Smooth muscle cell (in vitro differentiated cells): ENCODE measurements around the gene ARMC9. TPM values are rescaled to one million over a fixed set of nuclear protein-coding genes. Genes with fewer than 3 reads are reported as not detected.

ENCODE experiments used
- DNase-seq: peaks from one replicate; lab custom pipeline; 2025; ENCODE audit not compliant: unreplicated experiment; lab: John Stamatoyannopoulos, UW
- H2AFZ ChIP-seq: fragments of 200-600 bp; sonication (generic); 2 replicates; pipeline ENCODE4 v1.6.0; 2016; ENCODE audit warnings: antibody characterized with exemption, low read depth, mild to moderate bottlenecking
- H3F3A ChIP-seq: fragments of 200-600 bp; sonication (generic); 2 replicates; pipeline ENCODE4 v1.6.0; 2017; ENCODE audit warnings: antibody characterized with exemption, low read depth
- H3K27ac ChIP-seq: fragments of 200-600 bp; sonication (generic); 2 replicates; pipeline ENCODE4 v1.5.1; 2016; ENCODE audit warnings: low read depth, mild to moderate bottlenecking
- H3K27me3 ChIP-seq: fragments of 200-600 bp; sonication (generic); 2 replicates; pipeline ENCODE4 v1.6.1; 2016; ENCODE audit warnings: low read depth, mild to moderate bottlenecking
- H3K36me3 ChIP-seq: fragments of 200-600 bp; sonication (generic); 2 replicates; pipeline ENCODE4 v1.5.1; 2016; ENCODE audit warnings: low read depth
- H3K4me1 ChIP-seq: fragments of 200-600 bp; sonication (generic); 2 replicates; pipeline ENCODE4 v1.5.1; 2016; ENCODE audit warnings: low read depth
- H3K4me2 ChIP-seq: fragments of 200-600 bp; sonication (generic); 2 replicates; pipeline ENCODE4 v1.6.0; 2016; ENCODE audit warnings: mild to moderate bottlenecking
- H3K4me3 ChIP-seq: fragments of 200-600 bp; sonication (generic); 2 replicates; pipeline ENCODE4 v1.5.1; 2016; ENCODE audit warnings: mild to moderate bottlenecking
- H3K79me2 ChIP-seq: fragments of 200-600 bp; sonication (generic); 2 replicates; pipeline ENCODE4 v1.6.0; 2016; ENCODE audit warnings: low read depth, mild to moderate bottlenecking
- H3K9ac ChIP-seq: fragments of 200-600 bp; sonication (generic); 2 replicates; pipeline ENCODE4 v1.6.0; 2016; ENCODE audit warnings: low read depth
- H3K9me3 ChIP-seq: fragments of 200-600 bp; sonication (generic); replicated peaks from 2 replicates; pipeline ENCODE4 v1.5.1; 2016; ENCODE audit warnings: low read depth
- H4K20me1 ChIP-seq: fragments of 200-600 bp; sonication (generic); 2 replicates; pipeline ENCODE4 v1.6.0; 2016; ENCODE audit warnings: low read depth
- CTCF ChIP-seq: fragments of 200-600 bp; sonication (generic); IDR thresholded peaks from 2 replicates; pipeline ENCODE4 v1.5.1; 2017; ENCODE audit warnings: borderline replicate concordance, mild to moderate bottlenecking, antibody characterized with exemption; ENCODE audit not compliant: insufficient read depth, poor library complexity, severe bottlenecking
- WGBS: methylation state at CpG from one replicate; pipeline ENCODE4 v1.1.7; 2016; ENCODE audit warnings: low lambda C conversion rate; 5-methylcytosine and 5-hydroxymethylcytosine counted together
- polyA plus RNA-seq: library from polyadenylated mRNA; unstranded; fragments of >200 nt; fragmentation: Nextera tagmentation; extraction: Ambion mirVana; gene quantifications from 2 replicates; pipeline ENCODE4 v1.2.1, GENCODE V29; 2016
- total RNA-seq: library from RNA; depleted of rRNA; stranded (reverse); fragments of >200 nt; gene quantifications from 2 replicates; pipeline ENCODE4 v1.2.3, GENCODE V29; 2014

ARMC9 gene
- total and polyA plus RNA-seq, 2 experiments from 2014 or later, result 34.7 to 51.0 TPM

- H3F3A ChIP-seq, result no peaks in the 10 kb centered on the region
- no peak overlapping the region for H3K27ac ChIP-seq
- H3K4me3 ChIP-seq, result no peak overlapping the region
- no peak for DNase-seq
- H3K9ac ChIP-seq, result no peak overlapping the region
- no peaks in the 10 kb centered on the region for H4K20me1 ChIP-seq
- H3K4me2 ChIP-seq, result no peak overlapping the region
- WGBS, result 93% methylated on average over 16 of the region's 16 CpGs
- H3K9me3 ChIP-seq, result no peaks in the 10 kb centered on the region
- no peak for TF ChIP-seq CTCF
- no peaks in the 10 kb centered on the region for H3K27me3 ChIP-seq
- peaks cover 4% of the 10 kb centered on the region for H3K4me1 ChIP-seq
- no peaks in the 10 kb centered on the region for H3K79me2 ChIP-seq
- H3K36me3 ChIP-seq, result no peaks in the 10 kb centered on the region
- no peak overlapping the region for H2AFZ ChIP-seq
Observed at GRCh38 chr2:231308631-231309428, 110.4 kb downstream of the ARMC9 start.

- 99% methylated on average over 5 of the region's 5 CpGs for WGBS
- no peak for TF ChIP-seq CTCF
Observed at GRCh38 chr2:231312066-231312465, 113.6 kb downstream of the ARMC9 start.

GRCh38 chr2:231315896-231316295 lies 117.5 kb downstream of the ARMC9 start:
- no peaks in the 10 kb centered on the region for H3K36me3 ChIP-seq
- no peaks in the 10 kb centered on the region for H3K9me3 ChIP-seq
- no peaks in the 10 kb centered on the region for H3K27me3 ChIP-seq
- no peaks in the 10 kb centered on the region for H3K4me1 ChIP-seq
- no peak overlapping the region for H3K4me3 ChIP-seq
- H3K4me2 ChIP-seq, result no peak overlapping the region
- H3K79me2 ChIP-seq, result no peaks in the 10 kb centered on the region
- DNase-seq, result no peak
- no peaks in the 10 kb centered on the region for H4K20me1 ChIP-seq
- H3F3A ChIP-seq, result no peaks in the 10 kb centered on the region
- 100% methylated on average over 3 of the region's 3 CpGs for WGBS
- H2AFZ ChIP-seq, result no peak overlapping the region
- H3K27ac ChIP-seq, result no peak overlapping the region
- H3K9ac ChIP-seq, result no peak overlapping the region
- no peak for TF ChIP-seq CTCF

More at GRCh38 chr2:231312066-231312465, 113.6 kb downstream of the ARMC9 start:
- Histone ChIP-seq H3K27ac (no peak overlapping the region), H3K36me3 (no peaks in the 10 kb centered on the region), H3K4me3 (no peak overlapping the region), H3K4me2 (no peak overlapping the region), H3K79me2 (no peaks in the 10 kb centered on the region), H3K27me3 (no peaks in the 10 kb centered on the region), H3K9ac (no peak overlapping the region), H4K20me1 (no peaks in the 10 kb centered on the region), H3F3A (no peaks in the 10 kb centered on the region), H3K9me3 (no peaks in the 10 kb centered on the region), H2AFZ (no peak overlapping the region), H3K4me1 (no peaks in the 10 kb centered on the region)
- no peak for DNase-seq

GRCh38 chr2:231317579-231317978 lies 119.1 kb downstream of the ARMC9 start:
- WGBS, result 97% methylated on average over 2 of the region's 2 CpGs
- H3F3A ChIP-seq, result no peaks in the 10 kb centered on the region
- H3K9ac ChIP-seq, result no peak overlapping the region
- no peaks in the 10 kb centered on the region for H3K4me1 ChIP-seq
- H3K27ac ChIP-seq, result no peak overlapping the region
- TF ChIP-seq CTCF, result no peak
- no peaks in the 10 kb centered on the region for H3K36me3 ChIP-seq
- H3K79me2 ChIP-seq, result no peaks in the 10 kb centered on the region
- no peak overlapping the region for H2AFZ ChIP-seq
- H3K4me3 ChIP-seq, result no peak overlapping the region
- H4K20me1 ChIP-seq, result no peaks in the 10 kb centered on the region
- no peaks in the 10 kb centered on the region for H3K27me3 ChIP-seq
- no peak overlapping the region for H3K4me2 ChIP-seq
- DNase-seq, result no peak
- no peaks in the 10 kb centered on the region for H3K9me3 ChIP-seq
